AG09319 (cell line): ENCODE data around the gene ANKRD29.

Experiments used
- DNase-seq: peaks from one replicate; pipeline ENCODE4 v3.0.0-alpha.2; 2010; ENCODE audit warnings: low read depth; ENCODE audit errors: extremely low read depth
- TF ChIP-seq, protein P1 (sequence below): IDR thresholded peaks from 2 replicates; pipeline ENCODE4 v1.5.1; 2011; ENCODE audit warnings: low read depth, mild to moderate bottlenecking, inconsistent platforms, low read length, moderate library complexity

The ANKRD29 gene

GRCh38 chr18:23573020-23573419 lies 89.7 kb downstream of the ANKRD29 start:
- no peak for DNase-seq
- TF ChIP-seq, protein P1, sequence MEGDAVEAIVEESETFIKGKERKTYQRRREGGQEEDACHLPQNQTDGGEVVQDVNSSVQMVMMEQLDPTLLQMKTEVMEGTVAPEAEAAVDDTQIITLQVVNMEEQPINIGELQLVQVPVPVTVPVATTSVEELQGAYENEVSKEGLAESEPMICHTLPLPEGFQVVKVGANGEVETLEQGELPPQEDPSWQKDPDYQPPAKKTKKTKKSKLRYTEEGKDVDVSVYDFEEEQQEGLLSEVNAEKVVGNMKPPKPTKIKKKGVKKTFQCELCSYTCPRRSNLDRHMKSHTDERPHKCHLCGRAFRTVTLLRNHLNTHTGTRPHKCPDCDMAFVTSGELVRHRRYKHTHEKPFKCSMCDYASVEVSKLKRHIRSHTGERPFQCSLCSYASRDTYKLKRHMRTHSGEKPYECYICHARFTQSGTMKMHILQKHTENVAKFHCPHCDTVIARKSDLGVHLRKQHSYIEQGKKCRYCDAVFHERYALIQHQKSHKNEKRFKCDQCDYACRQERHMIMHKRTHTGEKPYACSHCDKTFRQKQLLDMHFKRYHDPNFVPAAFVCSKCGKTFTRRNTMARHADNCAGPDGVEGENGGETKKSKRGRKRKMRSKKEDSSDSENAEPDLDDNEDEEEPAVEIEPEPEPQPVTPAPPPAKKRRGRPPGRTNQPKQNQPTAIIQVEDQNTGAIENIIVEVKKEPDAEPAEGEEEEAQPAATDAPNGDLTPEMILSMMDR = no peak

DNA sequence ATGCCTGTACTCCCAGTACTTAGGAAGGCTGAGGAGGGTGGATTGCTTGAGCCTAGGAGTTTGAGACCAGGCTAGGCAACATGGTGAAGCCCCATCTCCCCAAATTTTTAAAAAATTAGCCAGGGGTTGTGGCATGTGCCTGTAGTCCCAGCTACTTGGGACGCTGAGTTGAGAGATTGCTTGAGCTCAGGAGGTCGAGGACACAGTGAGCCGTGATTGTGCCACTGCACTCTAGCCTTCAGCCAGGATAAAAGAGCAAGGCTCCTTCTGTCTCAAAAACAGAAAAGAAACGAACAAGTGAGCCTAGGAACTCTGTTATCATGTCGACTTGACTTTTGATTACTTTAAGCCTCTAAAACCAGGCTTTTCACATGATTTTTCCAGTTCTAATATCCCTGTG lies 90.1 kb downstream of the ANKRD29 start:
- TF ChIP-seq, protein P1 = no peak
- no peak for DNase-seq

DNA sequence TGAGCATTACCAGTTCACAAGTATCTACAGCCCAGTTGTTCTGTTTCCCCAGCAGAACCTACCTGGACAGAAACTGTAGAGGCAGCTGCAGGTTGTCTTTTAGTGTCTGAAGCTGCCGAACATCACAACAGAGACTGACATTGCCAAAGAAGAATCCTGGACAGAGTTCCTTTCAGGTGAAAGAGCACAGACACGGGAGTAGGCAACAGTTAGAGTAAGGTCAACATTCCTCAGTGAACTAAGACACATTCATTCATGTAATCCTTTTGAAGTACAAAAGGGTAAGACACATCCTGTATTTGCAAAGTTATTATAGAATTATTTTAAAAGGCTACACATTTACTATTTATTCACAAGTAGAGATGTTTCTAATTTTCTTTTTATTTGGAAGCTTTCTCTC lies 90.7 kb downstream of the ANKRD29 start:
- TF ChIP-seq, protein P1 = no peak
- no peak for DNase-seq

- no peak for DNase-seq
- TF ChIP-seq, protein P1 = no peak
These were observed 91.7 kb downstream of the ANKRD29 start for GRCh38 chr18:23570912-23571504.

DNA sequence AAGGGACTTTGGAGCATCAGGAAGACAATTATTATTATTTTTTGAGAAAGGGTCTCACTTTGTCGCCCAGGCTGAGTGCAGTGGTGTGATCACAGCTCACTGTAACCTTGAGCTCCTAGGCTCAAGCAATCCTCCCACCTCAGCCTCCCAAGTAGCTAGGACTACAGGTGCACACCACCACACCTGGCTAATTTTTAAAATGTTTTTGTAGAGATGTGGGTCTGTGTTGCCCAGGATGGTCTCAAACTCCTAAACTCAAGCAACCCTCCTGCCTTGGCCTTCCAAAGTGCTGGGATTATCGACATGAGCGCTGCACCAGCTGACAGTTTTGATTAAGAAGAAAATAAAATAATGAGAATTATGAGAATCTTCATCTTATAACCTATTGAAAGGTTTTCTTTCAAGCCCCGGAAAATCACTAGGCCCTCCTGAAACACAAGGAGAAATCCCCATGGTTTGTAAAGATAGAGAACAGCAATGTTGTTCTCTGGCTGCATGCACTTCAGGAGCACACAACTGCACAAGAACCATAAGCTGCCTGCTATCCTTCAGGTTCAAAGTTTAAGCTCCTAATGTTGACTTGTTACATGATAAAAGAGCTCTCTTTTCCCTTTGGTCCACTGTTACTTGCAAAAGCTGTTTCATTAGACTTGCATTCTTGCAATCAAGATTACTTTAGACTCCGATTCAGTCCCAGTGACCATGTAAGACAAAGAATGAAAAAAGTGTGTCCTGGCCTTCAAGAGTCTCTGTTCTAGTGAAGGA lies 93.2 kb downstream of the ANKRD29 start:
- DNase-seq = no peak
- TF ChIP-seq, protein P1 = no peak

GRCh38 chr18:23568281-23569138 lies 94.2 kb downstream of the ANKRD29 start:
- TF ChIP-seq, protein P1 = no peak
- DNase-seq = no peak

DNA sequence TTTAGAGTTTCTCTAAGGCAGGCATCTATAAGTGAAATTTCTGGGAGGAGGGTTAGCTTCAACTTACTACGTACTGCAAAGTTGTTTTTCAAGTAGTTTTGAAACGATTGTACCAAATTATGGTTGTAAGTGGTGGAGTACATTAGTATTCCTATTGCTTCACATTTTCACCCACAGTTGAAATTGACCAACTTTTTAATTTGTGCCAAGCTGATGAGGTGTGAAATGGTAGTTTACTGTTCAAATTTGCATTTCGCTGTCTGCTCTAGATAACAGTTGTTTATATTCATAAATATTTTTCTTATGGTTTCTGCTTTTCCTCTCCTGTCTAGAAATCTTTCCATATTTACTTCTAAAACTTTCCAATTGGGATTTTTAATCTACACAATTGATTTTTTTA lies 95.0 kb downstream of the ANKRD29 start:
- TF ChIP-seq, protein P1 = no peak
- DNase-seq = no peak
